Middle frontal gyrus (tissue), 1 donor: ENCODE results near the gene DPYD.
"Not testable (repeated sequence)": the region's sequence is repeated elsewhere in the genome, so short reads cannot be mapped to it uniquely, and the experiment has no call there.

Experiments
- DNase-seq: peaks from one replicate; pipeline ENCODE4 v3.0.0-alpha.2; 2015; ENCODE audit warnings: low spot score; ENCODE audit errors: extremely low spot score

Gene DPYD

GRCh38 chr1:97377432-97378034 lies 543.3 kb downstream of the DPYD start:
- DNase-seq, result no peak

GRCh38 chr1:97373000-97373399 lies 547.8 kb downstream of the DPYD start:
- no peak for DNase-seq

- no peak for DNase-seq
Measured at GRCh38 chr1:97372531-97372930, 548.3 kb downstream of the DPYD start.

GRCh38 chr1:97368296-97368695 lies 552.5 kb downstream of the DPYD start:
- DNase-seq, result no peak

- no peak for DNase-seq
Measured at GRCh38 chr1:97366984-97367383, 553.9 kb downstream of the DPYD start.

GRCh38 chr1:97365026-97365425 lies 555.8 kb downstream of the DPYD start:
- no peak for DNase-seq

- no peak for DNase-seq
Measured at GRCh38 chr1:97364086-97364485, 556.7 kb downstream of the DPYD start.

GRCh38 chr1:97356309-97356708 lies 564.5 kb downstream of the DPYD start:
- DNase-seq, result no peak

GRCh38 chr1:97352936-97353382 lies 567.9 kb downstream of the DPYD start:
- no peak for DNase-seq

GRCh38 chr1:97351846-97352245 lies 569.0 kb downstream of the DPYD start:
- no peak for DNase-seq

- DNase-seq, result no peak
Measured at GRCh38 chr1:97350662-97351061, 570.2 kb downstream of the DPYD start.

GRCh38 chr1:97350241-97350640 lies 570.6 kb downstream of the DPYD start:
- DNase-seq, result no peak

- DNase-seq, result not testable (repeated sequence)
Measured at GRCh38 chr1:97349794-97350193, 571.0 kb downstream of the DPYD start.

- no peak for DNase-seq
Measured at GRCh38 chr1:97348599-97349265, 572.1 kb downstream of the DPYD start.

- no peak for DNase-seq
Measured at GRCh38 chr1:97340951-97341350, 579.9 kb downstream of the DPYD start.

GRCh38 chr1:97338347-97338746 lies 582.5 kb downstream of the DPYD start:
- DNase-seq, result no peak

GRCh38 chr1:97337250-97338030 lies 583.4 kb downstream of the DPYD start:
- DNase-seq, result no peak

GRCh38 chr1:97334454-97334853 lies 586.4 kb downstream of the DPYD start:
- no peak for DNase-seq

- no peak for DNase-seq
Measured at GRCh38 chr1:97332716-97333115, 588.1 kb downstream of the DPYD start.

- no peak for DNase-seq
Measured at GRCh38 chr1:97331165-97331564, 589.7 kb downstream of the DPYD start.

- no peak for DNase-seq
Measured at GRCh38 chr1:97314685-97315084, 606.1 kb downstream of the DPYD start.

GRCh38 chr1:97308131-97308530 lies 612.7 kb downstream of the DPYD start:
- no peak for DNase-seq
